HCT116 (cell line): ENCODE results near the gene ANKRD2. TPM values are rescaled to one million over a fixed set of nuclear protein-coding genes. Genes with fewer than 3 reads are reported as not detected.

Experiments used
- ATAC-seq: fragments of 200-7000 bp; cut with Tn5 transposase; 2 replicates; pipeline ENCODE4 v1.9.1; 2020; ENCODE audit warnings: mild to moderate bottlenecking, moderate library complexity
- BruUV-seq: library from RNA; stranded (reverse); fragments of 400-500 nt; replicated peaks from 2 replicates; lab custom pipeline; 2021; lab: Mats Ljungman, UMichigan
- CTCF ChIA-PET: fragments of 300-600 bp; sonication (Branson Sonifier 250); formaldehyde crosslinking; loops from one replicate; lab custom pipeline; 2021; ENCODE audit warnings: antibody characterized with exemption; lab: Charles Lee
- POLR2A ChIA-PET: fragments of 300-600, 350-600 bp; sonication (Branson Sonifier 250); formaldehyde crosslinking; loops from one replicate; lab custom pipeline; 2021; ENCODE audit warnings: antibody characterized with exemption; lab: Charles Lee
- RAD21 ChIA-PET, 2 experiments: fragments of 300-600 bp; sonication (Branson Sonifier 250); formaldehyde crosslinking; loops; one replicate each; lab custom pipeline; 2023; ENCODE audit warnings: low total read pairs in 2 of 2; ENCODE audit not compliant: uncharacterized antibody in 2 of 2, unreplicated experiment in 2 of 2, low non-redundant PET in 1 of 2; lab: Charles Lee
- DNase-seq: peaks from one replicate; pipeline ENCODE4 v3.0.0-alpha.2; 2010; ENCODE audit warnings: low read depth, low spot score
- H2AFZ ChIP-seq: fragments of 200-600 bp; shearing (Covaris generic), sonication (generic); 2 replicates; pipeline ENCODE4 v1.6.1; 2017; ENCODE audit warnings: low read depth, mixed run types, mixed read lengths, antibody characterized with exemption, low read length; ENCODE audit not compliant: poor library complexity, severe bottlenecking
- H3K27ac ChIP-seq: 2 replicates; pipeline ENCODE4 v1.5.1; 2012; ENCODE audit warnings: low read depth, low read length
- H3K27me3 ChIP-seq: fragments of 200-600 bp; sonication (generic); 2 replicates; pipeline ENCODE4 v1.6.1; 2016; ENCODE audit warnings: mixed run types, low read length, mixed read lengths; ENCODE audit not compliant: insufficient read depth
- H3K36me3 ChIP-seq, 2 experiments: fragments of 200-500 bp in 1 of 2; fragments of 200-600 bp in 1 of 2; sonication (Bioruptor generic) in 1 of 2; sonication (generic) in 1 of 2; 2 replicates each; pipeline versions ENCODE4 v1.5.1 to v1.6.1; 2014 to 2016; ENCODE audit warnings: low read length in 2 of 2, inconsistent platforms in 1 of 2, mixed read lengths in 1 of 2, mixed run types in 1 of 2; ENCODE audit not compliant: insufficient read depth in 2 of 2, control insufficient read depth in 1 of 2
- H3K4me1 ChIP-seq, 2 experiments: fragments of 200-600 bp in 1 of 2; sonication (generic) in 1 of 2; 2 replicates each; pipeline versions ENCODE4 v1.5.1 to v1.6.1; 2012 to 2017; ENCODE audit warnings: low read length in 2 of 2, inconsistent platforms in 1 of 2, mild to moderate bottlenecking in 1 of 2, mixed read lengths in 1 of 2, mixed run types in 1 of 2, moderate library complexity in 1 of 2; ENCODE audit not compliant: insufficient read depth in 2 of 2, control insufficient read depth in 1 of 2
- H3K4me2 ChIP-seq: fragments of 200-600 bp; sonication (generic); 2 replicates; pipeline ENCODE4 v1.6.1; 2017; ENCODE audit warnings: mixed run types, low read length, mixed read lengths
- H3K4me3 ChIP-seq, 2 experiments: fragments of 200-600 bp in 1 of 2; sonication (generic) in 1 of 2; replicated peaks in 1 of 2; 2 replicates each; pipeline ENCODE4 v1.5.1; 2011 to 2016; ENCODE audit warnings: low read length in 2 of 2, control low read depth in 1 of 2, low read depth in 1 of 2, mild to moderate bottlenecking in 1 of 2, mixed read lengths in 1 of 2, mixed run types in 1 of 2
- H3K79me2 ChIP-seq: fragments of 200-600 bp; sonication (generic); 2 replicates; pipeline ENCODE4 v1.6.1; 2017; ENCODE audit warnings: mild to moderate bottlenecking, mixed run types, low read length, moderate library complexity, mixed read lengths; ENCODE audit not compliant: insufficient read depth
- H3K9ac ChIP-seq: fragments of 200-600 bp; sonication (generic); 2 replicates; pipeline ENCODE4 v1.6.1; 2016; ENCODE audit warnings: low read length, mixed read lengths
- H3K9me2 ChIP-seq: fragments of 200-600 bp; sonication (generic), shearing (Covaris generic); 2 replicates; pipeline ENCODE4 v1.6.1; 2017; ENCODE audit warnings: mixed run types, mild to moderate bottlenecking, moderate library complexity; ENCODE audit not compliant: insufficient read depth
- H3K9me3 ChIP-seq, 2 experiments: fragments of 200-500 bp in 1 of 2; fragments of 200-600 bp in 1 of 2; sonication (Bioruptor generic) in 1 of 2; sonication (generic) in 1 of 2; 2 replicates each; pipeline ENCODE4 v1.6.1; 2014 to 2017; ENCODE audit warnings: low read length in 2 of 2, mixed read lengths in 2 of 2, inconsistent platforms in 1 of 2, low read depth in 1 of 2, mild to moderate bottlenecking in 1 of 2, mixed run types in 1 of 2, moderate library complexity in 1 of 2; ENCODE audit not compliant: control insufficient read depth in 1 of 2, insufficient read depth in 1 of 2
- H4K20me1 ChIP-seq: fragments of 200-600 bp; sonication (generic), shearing (Covaris generic); 2 replicates; pipeline ENCODE4 v1.6.1; 2017; ENCODE audit warnings: mixed run types, mild to moderate bottlenecking, moderate library complexity; ENCODE audit not compliant: insufficient read depth
- CBX3 ChIP-seq: IDR thresholded peaks from 2 replicates; pipeline ENCODE4 v1.6.1; 2012; ENCODE audit warnings: low read depth
- CEBPB ChIP-seq: IDR thresholded peaks from 2 replicates; pipeline ENCODE4 v1.6.1; 2012; ENCODE audit warnings: low read depth
- CTCF ChIP-seq, 3 experiments: fragments of 200-600 bp in 1 of 3; sonication (generic) in 1 of 3; IDR thresholded peaks in 2 of 3; conservative IDR thresholded peaks in 1 of 3; 2 replicates each; pipeline ENCODE4 v1.5.1; 2012 to 2017; ENCODE audit warnings: low read depth in 2 of 3, low read length in 2 of 3, antibody characterized with exemption in 1 of 3, borderline replicate concordance in 1 of 3, control low read depth in 1 of 3, mild to moderate bottlenecking in 1 of 3, mixed read lengths in 1 of 3, mixed run types in 1 of 3, moderate library complexity in 1 of 3; ENCODE audit not compliant: insufficient read depth in 1 of 3
- EGR1 ChIP-seq: IDR thresholded peaks from 2 replicates; pipeline ENCODE4 v1.6.1; 2012; ENCODE audit warnings: low read depth
- ELF1 ChIP-seq: IDR thresholded peaks from 2 replicates; pipeline ENCODE4 v1.6.1; 2012; ENCODE audit warnings: low read depth, borderline replicate concordance
- EZH2 ChIP-seq: fragments of 200-600 bp; sonication (generic); IDR thresholded peaks from 2 replicates; pipeline ENCODE4 v1.6.1; 2017; ENCODE audit warnings: antibody characterized with exemption, mixed run types
- EZH2phosphoT487 ChIP-seq: fragments of 200-600 bp; IDR thresholded peaks from 2 replicates; pipeline ENCODE4 v1.6.1; 2018; ENCODE audit warnings: antibody characterized with exemption, borderline replicate concordance
- JUND ChIP-seq: IDR thresholded peaks from 2 replicates; pipeline ENCODE4 v1.6.1; 2012
- MAX ChIP-seq: IDR thresholded peaks from 2 replicates; pipeline ENCODE4 v1.6.1; 2012
- POLR2AphosphoS5 ChIP-seq: IDR thresholded peaks from 2 replicates; pipeline ENCODE4 v1.6.1; 2011; ENCODE audit warnings: mild to moderate bottlenecking, low read depth, low read length, moderate library complexity
- RAD21 ChIP-seq: IDR thresholded peaks from 2 replicates; pipeline ENCODE4 v1.6.1; 2012; ENCODE audit warnings: low read depth, mild to moderate bottlenecking
- SIN3A ChIP-seq: IDR thresholded peaks from 2 replicates; pipeline ENCODE4 v1.6.1; 2012; ENCODE audit warnings: low read depth
- SP1 ChIP-seq: IDR thresholded peaks from 2 replicates; pipeline ENCODE4 v1.6.1; 2012; ENCODE audit warnings: low read depth
- TCF7L2 ChIP-seq: IDR thresholded peaks from 2 replicates; pipeline ENCODE4 v1.7.0; 2011; ENCODE audit warnings: borderline replicate concordance, inconsistent platforms; ENCODE audit not compliant: insufficient read depth, insufficient read length; ENCODE audit errors: extremely low read depth
- YY1 ChIP-seq: IDR thresholded peaks from 2 replicates; pipeline ENCODE4 v1.6.1; 2011; ENCODE audit warnings: low read length, low read depth, moderate library complexity, mild to moderate bottlenecking; ENCODE audit not compliant: insufficient replicate concordance; ENCODE audit errors: extremely low read depth
- ZNF274 ChIP-seq: fragments of 200-500 bp; sonication (Bioruptor generic); IDR thresholded peaks from 2 replicates; pipeline ENCODE4 v1.6.1; 2014; ENCODE audit warnings: mild to moderate bottlenecking, low read depth, low read length, inconsistent platforms
- intact Hi-C: fragments of 100-400 bp; cut with micrococcal nuclease; formaldehyde crosslinking; loops from 2 replicates; pipeline ENCODE4 v1.10.0; 2022
- total RNA-seq: library from RNA; stranded (reverse); gene quantifications from one replicate; pipeline ENCODE4 v1.2.1, GENCODE V29; 2021; ENCODE audit not compliant: unreplicated experiment
- TF ChIP-seq, protein P1 (sequence below): IDR thresholded peaks from 2 replicates; pipeline ENCODE4 v1.6.1; 2012; ENCODE audit warnings: low read depth
- TF ChIP-seq, protein P2 (sequence below): IDR thresholded peaks from 2 replicates; pipeline ENCODE4 v1.6.1; 2011; ENCODE audit warnings: mild to moderate bottlenecking, low read length, moderate library complexity; ENCODE audit not compliant: insufficient replicate concordance; ENCODE audit errors: extremely low read depth

ANKRD2 gene
- total RNA-seq, 1 experiment from 2014 or later, result 0.15 TPM

- CTCF ChIA-PET, result interaction anchor here (2.7 kb wide), 1 partner anchor 15 kb away, joined by 12 read pairs; no protein-coding TSS in a partner anchor
- no peak overlapping the region for H3K27ac ChIP-seq
- intact Hi-C loops, result no loop called here
Measured at GRCh38 chr10:97538411-97538810, 34.2 kb upstream of the ANKRD2 start.

More at GRCh38 chr10:97538411-97538810, 34.2 kb upstream of the ANKRD2 start:
- Histone ChIP-seq H3K9me2 (no peaks in the 10 kb centered on the region), H3K79me2 (no peaks in the 10 kb centered on the region), H3K9me3 (no peaks in the 10 kb centered on the region), H3K36me3 (no peaks in the 10 kb centered on the region), H3K4me3 (no peak overlapping the region), H3K4me1 (peaks cover 44 to 64% of the 10 kb centered on the region in 2 experiments), H3K4me2 (no peak overlapping the region), H3K27me3 (no peaks in the 10 kb centered on the region), H4K20me1 (no peaks in the 10 kb centered on the region), H2AFZ (no peak overlapping the region), H3K9ac (no peak overlapping the region)
- RAD21 ChIA-PET, result no interaction called here
- TF ChIP-seq POLR2AphosphoS5, result no peak
- TF ChIP-seq RAD21, result no peak
- TF ChIP-seq SP1, result no peak
- TF ChIP-seq CTCF (IDR thresholded peaks at IDR 0.05 in 2 of 3, conservative IDR thresholded peaks at IDR 0.05 in 1 of 3; ENCODE audit: borderline replicate concordance in 1 of 3, insufficient read depth in 1 of 3, low read depth in 2 of 3, low read length in 2 of 3), result no peak
- no peak for TF ChIP-seq ELF1
- TF ChIP-seq YY1, result no peak
- no peak for TF ChIP-seq SIN3A
- TF ChIP-seq TCF7L2, result no peak
- no peak for TF ChIP-seq EZH2phosphoT487
- TF ChIP-seq JUND, result no peak
- no peak for TF ChIP-seq EGR1
- TF ChIP-seq, protein P1, sequence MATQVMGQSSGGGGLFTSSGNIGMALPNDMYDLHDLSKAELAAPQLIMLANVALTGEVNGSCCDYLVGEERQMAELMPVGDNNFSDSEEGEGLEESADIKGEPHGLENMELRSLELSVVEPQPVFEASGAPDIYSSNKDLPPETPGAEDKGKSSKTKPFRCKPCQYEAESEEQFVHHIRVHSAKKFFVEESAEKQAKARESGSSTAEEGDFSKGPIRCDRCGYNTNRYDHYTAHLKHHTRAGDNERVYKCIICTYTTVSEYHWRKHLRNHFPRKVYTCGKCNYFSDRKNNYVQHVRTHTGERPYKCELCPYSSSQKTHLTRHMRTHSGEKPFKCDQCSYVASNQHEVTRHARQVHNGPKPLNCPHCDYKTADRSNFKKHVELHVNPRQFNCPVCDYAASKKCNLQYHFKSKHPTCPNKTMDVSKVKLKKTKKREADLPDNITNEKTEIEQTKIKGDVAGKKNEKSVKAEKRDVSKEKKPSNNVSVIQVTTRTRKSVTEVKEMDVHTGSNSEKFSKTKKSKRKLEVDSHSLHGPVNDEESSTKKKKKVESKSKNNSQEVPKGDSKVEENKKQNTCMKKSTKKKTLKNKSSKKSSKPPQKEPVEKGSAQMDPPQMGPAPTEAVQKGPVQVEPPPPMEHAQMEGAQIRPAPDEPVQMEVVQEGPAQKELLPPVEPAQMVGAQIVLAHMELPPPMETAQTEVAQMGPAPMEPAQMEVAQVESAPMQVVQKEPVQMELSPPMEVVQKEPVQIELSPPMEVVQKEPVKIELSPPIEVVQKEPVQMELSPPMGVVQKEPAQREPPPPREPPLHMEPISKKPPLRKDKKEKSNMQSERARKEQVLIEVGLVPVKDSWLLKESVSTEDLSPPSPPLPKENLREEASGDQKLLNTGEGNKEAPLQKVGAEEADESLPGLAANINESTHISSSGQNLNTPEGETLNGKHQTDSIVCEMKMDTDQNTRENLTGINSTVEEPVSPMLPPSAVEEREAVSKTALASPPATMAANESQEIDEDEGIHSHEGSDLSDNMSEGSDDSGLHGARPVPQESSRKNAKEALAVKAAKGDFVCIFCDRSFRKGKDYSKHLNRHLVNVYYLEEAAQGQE, result no peak
- TF ChIP-seq ZNF274, result no peak
- TF ChIP-seq EZH2, result no peak
- TF ChIP-seq, protein P2, sequence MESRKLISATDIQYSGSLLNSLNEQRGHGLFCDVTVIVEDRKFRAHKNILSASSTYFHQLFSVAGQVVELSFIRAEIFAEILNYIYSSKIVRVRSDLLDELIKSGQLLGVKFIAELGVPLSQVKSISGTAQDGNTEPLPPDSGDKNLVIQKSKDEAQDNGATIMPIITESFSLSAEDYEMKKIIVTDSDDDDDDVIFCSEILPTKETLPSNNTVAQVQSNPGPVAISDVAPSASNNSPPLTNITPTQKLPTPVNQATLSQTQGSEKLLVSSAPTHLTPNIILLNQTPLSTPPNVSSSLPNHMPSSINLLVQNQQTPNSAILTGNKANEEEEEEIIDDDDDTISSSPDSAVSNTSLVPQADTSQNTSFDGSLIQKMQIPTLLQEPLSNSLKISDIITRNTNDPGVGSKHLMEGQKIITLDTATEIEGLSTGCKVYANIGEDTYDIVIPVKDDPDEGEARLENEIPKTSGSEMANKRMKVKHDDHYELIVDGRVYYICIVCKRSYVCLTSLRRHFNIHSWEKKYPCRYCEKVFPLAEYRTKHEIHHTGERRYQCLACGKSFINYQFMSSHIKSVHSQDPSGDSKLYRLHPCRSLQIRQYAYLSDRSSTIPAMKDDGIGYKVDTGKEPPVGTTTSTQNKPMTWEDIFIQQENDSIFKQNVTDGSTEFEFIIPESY, result no peak
- TF ChIP-seq MAX, result no peak
- TF ChIP-seq CBX3, result no peak
- TF ChIP-seq CEBPB, result no peak
- no peak for ATAC-seq
- no peak for DNase-seq
- BruUV-seq, result no TSS peak
- POLR2A ChIA-PET, result no interaction called here
